ENCODE data around the gene NUDT1.

Gene NUDT1

GRCh38 chr7:2196381-2197378 is 45.3 kb upstream of the NUDT1 start:
- TF ChIP-seq CTCF (IDR thresholded peaks at IDR 0.05; ENCODE audit: low read depth, low read length): no peak
- Histone ChIP-seq H3K36me3 (peaks cover 42% of the 10 kb centered on the region), H3K9me3 (peaks cover 6% of the 10 kb centered on the region), H3K4me1 (no peaks in the 10 kb centered on the region), H3K4me3 (ENCODE audit: low read depth, low read length) (no peak overlapping the region), H3K27me3 (no peaks in the 10 kb centered on the region)
- DNase-seq: no peak

- Histone ChIP-seq H3K9me3 (peaks cover 6% of the 10 kb centered on the region), H3K27me3 (no peaks in the 10 kb centered on the region), H3K4me3 (ENCODE audit: low read depth, low read length) (no peak overlapping the region), H3K36me3 (peaks cover 42% of the 10 kb centered on the region), H3K4me1 (no peaks in the 10 kb centered on the region)
- DNase-seq: no peak
- TF ChIP-seq CTCF (IDR thresholded peaks at IDR 0.05; ENCODE audit: low read depth, low read length): no peak
These were observed 44.4 kb upstream of the NUDT1 start for GRCh38 chr7:2197436-2198155.

- H3K27me3 ChIP-seq: no peaks in the 10 kb centered on the region
- peaks cover 6% of the 10 kb centered on the region for H3K9me3 ChIP-seq
- no peak overlapping the region for H3K4me3 ChIP-seq (ENCODE audit: low read depth, low read length)
- TF ChIP-seq CTCF (IDR thresholded peaks at IDR 0.05; ENCODE audit: low read depth, low read length): no peak
- H3K36me3 ChIP-seq: peaks cover 38% of the 10 kb centered on the region
- no peaks in the 10 kb centered on the region for H3K4me1 ChIP-seq
- no peak for DNase-seq
These were observed 43.8 kb upstream of the NUDT1 start for GRCh38 chr7:2198206-2198605.

- Histone ChIP-seq H3K36me3 (peaks cover 38% of the 10 kb centered on the region), H3K4me3 (ENCODE audit: low read depth, low read length) (no peak overlapping the region), H3K4me1 (peaks cover 2% of the 10 kb centered on the region; the same call in 1 of the 2 replicates), H3K9me3 (peaks cover 6% of the 10 kb centered on the region), H3K27me3 (no peaks in the 10 kb centered on the region)
- TF ChIP-seq CTCF (IDR thresholded peaks at IDR 0.05; ENCODE audit: low read depth, low read length): no peak
- DNase-seq: no peak
These were observed 43.3 kb upstream of the NUDT1 start for GRCh38 chr7:2198760-2199159.

GRCh38 chr7:2199528-2199927 is 42.5 kb upstream of the NUDT1 start:
- Histone ChIP-seq H3K27me3 (no peaks in the 10 kb centered on the region), H3K4me3 (ENCODE audit: low read depth, low read length) (no peak overlapping the region), H3K9me3 (peaks cover 6% of the 10 kb centered on the region), H3K4me1 (peaks cover 5% of the 10 kb centered on the region; the same call in 1 of the 2 replicates), H3K36me3 (peaks cover 42% of the 10 kb centered on the region)
- no peak for DNase-seq
- no peak for TF ChIP-seq CTCF (IDR thresholded peaks at IDR 0.05; ENCODE audit: low read depth, low read length)
